GM19438 (cell line): ENCODE measurements around the gene PRR23A.
"Not testable (repeated sequence)": the region's sequence is repeated elsewhere in the genome, so short reads cannot be mapped to it uniquely, and the experiment has no call there.

Experiments used
- ATAC-seq: cut with Tn5 transposase; IDR thresholded peaks from one replicate; pipeline ENCODE4 v1.9.1; 2021; ENCODE audit warnings: low read depth; ENCODE audit not compliant: unreplicated experiment

Gene PRR23A

GRCh38 chr3:139006051-139006716 is at the start of gene PRR23A:
Gene PRR23A (minus strand): TSS chr3:139006268. CDS start chr3:139006268, 0 bp downstream.
- ATAC-seq: no peak

DNA sequence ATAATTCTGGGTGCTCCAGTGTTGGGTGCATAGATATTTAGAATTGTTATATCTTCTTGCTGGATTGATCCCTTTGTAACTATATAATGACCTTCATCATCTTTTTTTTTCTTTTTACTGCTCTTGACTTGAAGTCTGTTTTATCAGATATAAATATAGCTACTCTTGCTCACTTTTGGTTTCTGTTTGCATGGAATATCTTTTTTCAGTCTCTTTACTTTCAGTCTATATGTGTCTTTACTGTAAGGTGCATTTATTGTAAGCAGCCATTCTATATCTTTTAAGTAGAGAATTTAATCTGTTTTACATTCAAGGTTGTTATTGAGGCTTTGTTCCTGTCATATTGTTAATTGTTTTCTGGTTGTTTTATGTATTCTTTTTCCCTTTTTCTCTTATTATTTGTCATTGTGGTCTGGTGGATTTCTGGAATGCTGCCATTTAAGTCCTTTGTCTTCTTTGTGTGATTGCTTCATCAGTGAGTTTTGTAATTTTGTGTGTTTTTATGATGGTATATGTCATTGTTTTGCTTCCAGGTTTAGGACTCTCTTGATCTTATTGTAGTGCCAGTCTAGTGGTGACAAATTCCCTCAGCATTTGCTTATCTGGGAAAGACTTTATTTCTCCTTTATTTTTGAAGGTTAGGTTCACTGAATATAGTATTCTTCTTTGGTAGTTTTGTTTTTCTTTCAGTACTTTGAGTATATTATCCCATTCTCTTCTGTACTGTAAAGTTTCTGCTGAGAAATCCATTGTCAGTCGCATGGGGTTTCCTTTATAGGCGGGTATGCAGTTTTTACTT is 46.9 kb upstream of the PRR23A start:
- no peak for ATAC-seq

- ATAC-seq: no peak
These were observed 38.5 kb upstream of the PRR23A start, which contains the start of gene PRR23C for GRCh38 chr3:139044366-139045210. Gene PRR23C (minus strand): TSS chr3:139044892. CDS start chr3:139044620, 272 bp downstream.

DNA sequence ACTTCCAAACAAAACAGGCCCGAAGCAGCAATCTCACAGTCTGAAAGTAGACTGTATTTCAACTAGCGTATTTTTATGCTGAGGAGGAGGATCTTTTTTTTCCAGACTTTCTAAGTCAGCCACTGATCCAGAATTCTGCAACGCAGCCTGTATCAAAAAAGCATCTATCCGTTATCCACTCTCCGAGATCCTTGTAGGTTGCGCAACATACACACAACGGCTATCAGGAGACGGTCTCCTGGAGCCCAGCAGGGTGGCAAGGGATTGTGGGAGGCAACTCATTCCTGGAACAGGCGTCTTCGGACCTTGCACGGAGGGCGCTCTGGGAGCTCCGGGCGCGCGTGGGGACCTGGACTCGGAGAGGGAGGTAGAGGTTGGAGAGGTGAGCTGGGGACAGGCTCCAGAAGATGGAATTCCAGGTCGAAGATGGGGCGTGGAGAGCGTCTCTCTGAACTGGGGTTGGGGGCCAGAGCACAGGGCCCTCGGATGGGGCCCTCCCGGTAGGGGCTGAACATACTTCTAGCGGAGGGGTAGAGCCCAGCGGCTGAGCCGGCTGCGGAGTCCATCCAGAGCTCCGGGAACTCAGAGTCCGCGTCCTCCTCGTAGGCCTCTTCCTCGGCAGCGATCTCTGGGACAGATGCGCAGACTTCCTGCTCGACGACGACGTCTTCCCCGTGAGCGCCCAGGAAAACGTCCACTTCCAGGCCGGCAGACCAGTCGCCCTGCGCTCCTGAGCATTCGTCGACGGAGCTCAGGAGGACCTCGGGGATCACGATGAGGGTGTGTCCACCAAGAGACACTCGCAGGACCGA is 37.7 kb upstream of the PRR23A start:
- no peak for ATAC-seq

- ATAC-seq: no peak
These were observed 31.4 kb upstream of the PRR23A start for GRCh38 chr3:139037478-139037877.

DNA sequence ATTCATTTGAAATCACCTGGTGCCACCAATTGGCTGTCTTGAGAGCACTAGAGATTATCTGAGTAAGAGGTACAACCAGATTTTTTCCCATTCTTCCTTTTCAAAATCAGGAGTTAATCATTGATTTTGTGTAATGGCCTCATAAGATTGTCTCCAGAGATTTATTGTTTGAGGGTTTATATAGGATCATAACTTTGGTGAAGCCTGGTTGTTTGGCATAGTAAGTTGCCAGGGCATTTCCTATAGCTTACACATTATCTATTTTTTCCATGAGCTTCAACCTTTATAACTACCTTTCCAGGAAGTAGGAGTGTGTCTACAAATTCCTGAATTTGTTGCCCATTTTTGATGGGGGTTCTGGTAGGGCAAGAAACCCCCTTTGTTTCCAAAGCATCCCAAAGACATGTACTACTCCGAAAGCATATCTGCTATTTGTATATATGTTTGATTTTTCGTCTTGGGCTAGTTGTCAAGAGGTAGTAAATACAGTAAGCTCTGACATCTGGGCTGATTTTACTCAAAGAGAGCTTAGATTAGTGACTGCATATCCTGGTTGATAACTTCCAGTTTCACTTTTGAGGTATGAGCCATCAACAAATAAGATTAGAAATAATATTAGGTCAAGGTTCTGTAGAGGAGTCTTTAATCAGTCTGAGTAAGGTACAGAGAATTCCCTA is 26.4 kb upstream of the PRR23A start:
- ATAC-seq: no peak

DNA sequence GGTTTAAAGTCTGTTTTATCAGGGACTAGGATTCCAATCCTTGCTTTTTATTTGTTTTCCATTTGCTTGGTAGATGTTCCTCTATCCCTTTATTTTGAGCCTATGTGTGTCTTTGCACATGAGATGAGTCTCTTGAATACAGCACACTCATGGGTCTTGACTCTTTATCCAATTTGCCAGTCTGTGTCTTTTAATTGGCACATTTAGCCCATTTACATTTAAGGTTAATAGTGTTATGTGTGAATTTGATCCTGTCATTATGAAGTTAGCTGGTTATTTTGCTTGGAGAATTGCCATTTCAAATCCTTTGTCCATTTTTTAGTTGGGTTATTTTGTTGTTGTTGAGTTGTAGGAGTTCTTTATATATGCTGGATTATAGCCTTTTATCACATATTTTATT is 24.5 kb upstream of the PRR23A start:
- not testable (repeated sequence) for ATAC-seq

DNA sequence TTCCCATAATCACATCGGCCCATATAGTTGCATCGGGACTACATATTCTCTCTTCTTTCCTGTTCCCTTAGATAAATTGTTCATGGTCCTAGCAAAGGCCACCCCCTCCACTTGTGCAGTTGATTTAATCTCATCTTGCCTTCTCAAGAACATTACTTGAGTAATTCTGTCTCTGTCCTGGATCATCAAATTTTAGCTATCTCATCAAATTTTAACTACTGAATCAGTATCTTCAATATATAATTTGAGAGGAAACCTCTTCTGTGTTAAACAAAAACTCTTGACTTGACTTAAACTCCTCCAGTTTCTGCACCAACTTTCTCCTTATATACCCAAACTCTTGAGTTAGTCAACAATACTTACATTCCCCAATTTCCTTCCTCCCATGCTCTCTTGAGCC is 18.9 kb upstream of the PRR23A start:
- ATAC-seq: no peak

DNA sequence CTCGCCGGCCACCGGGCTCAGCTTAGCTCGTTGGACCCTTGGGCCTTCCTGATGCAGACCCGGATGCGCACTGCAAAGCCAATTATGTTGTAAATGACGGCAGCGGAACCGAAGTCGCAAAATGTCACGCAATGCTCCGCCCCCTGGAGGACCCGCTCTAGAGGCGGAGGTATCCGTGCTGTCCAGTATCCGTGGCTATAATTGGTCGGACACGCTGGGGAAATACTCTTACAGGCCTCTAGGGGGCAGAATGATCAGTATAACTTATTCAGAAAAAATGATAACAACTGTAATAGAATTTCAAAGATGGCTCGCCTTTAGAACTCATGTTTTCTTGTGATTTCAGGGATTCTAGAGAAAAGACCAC is 14.8 kb upstream of the PRR23A start, which contains the start of gene PRR23B:
PRR23B (minus strand) TSS at position 59 of the 367 bp plus-strand sequence. CDS start 265 bp downstream, outside the sequence.
- no peak for ATAC-seq

GRCh38 chr3:139020036-139020867 is 14.2 kb upstream of the PRR23A start:
- ATAC-seq: no peak

- no peak for ATAC-seq
These were observed 10.5 kb upstream of the PRR23A start for GRCh38 chr3:139016430-139017048.

- no peak for ATAC-seq
These were observed 593 bp downstream of the PRR23A start for GRCh38 chr3:139005356-139005993.

- no peak for ATAC-seq
These were observed 10.4 kb downstream of the PRR23A start for GRCh38 chr3:138995706-138996105.

DNA sequence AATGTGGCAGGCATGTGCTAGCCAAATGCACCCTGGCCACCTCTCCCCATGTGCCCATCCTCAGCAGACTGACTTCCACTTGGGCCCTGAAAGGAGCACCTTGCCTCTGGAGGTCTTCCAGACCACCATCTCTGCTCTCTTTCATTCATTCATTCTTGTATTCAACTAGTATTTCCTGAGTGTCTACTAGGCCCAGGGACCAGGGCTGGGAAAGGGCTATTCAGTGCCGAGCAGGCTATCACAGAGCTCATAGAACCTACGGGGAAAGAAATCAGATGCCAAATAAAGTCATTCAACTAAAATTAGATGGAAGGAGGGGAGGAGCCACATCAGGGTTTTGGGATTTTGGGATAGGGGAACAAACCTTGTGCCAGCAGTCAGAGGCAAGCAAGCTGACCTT is 18.9 kb downstream of the PRR23A start:
- no peak for ATAC-seq

GRCh38 chr3:138985932-138986331 is 20.1 kb downstream of the PRR23A start:
- ATAC-seq: no peak

DNA sequence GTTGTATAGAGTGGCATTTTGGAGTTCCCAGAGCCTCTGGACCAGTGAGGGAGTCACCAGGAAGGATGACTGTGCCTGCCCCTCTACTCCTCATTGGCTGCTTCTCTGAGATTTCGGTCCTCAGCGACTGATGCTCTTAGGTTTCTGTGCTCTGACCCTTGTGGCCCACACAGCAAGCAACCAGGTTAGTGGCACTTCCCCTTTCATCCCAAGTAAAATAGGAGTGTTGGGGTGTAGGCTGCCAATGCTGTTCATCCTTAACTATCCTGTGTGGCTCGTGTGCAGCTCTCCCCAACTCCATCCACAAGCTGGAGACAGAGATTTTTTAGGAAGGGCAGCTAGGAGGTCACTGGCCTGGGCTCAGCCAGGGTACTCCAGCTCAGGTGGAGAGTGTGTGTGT is 21.3 kb downstream of the PRR23A start:
- ATAC-seq: no peak

DNA sequence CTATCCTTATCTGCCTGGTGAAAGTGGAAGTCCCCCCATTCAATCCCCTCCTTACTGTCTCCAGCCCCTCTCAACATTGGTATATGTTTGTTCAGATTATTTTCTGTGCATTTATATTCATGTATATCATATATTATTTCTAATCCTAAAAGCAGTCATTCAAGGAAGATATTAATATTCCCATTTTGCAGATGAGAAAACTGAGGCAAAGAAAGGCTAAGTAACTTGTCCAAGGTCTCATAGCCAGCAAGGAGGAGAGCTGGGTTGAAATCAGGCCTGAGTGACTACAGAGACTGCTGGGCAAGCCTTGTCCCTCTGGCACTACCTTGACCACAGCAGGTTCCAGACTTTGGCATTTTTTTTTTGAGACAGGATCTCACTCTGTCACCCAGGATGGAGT is 30.0 kb downstream of the PRR23A start:
- ATAC-seq: no peak

DNA sequence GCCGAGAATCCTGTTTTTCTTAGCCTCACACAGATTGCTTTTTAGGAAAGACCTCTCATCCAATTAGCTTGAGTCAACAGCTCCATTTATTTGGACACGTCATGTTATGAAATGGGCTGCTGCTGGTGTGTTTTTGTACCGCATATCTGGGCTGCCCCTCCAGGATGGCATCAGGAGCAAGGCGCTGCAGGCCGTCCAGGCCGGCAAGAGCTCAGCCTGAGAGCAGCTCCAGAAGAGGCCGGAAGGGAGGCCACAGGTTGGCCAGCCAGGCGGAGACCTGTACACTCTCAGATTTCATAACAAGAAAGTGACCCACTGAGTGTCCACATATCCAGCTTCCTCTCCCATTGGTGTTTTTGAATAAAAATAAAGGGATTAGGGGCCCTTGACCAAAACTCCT is 30.7 kb downstream of the PRR23A start:
- ATAC-seq: no peak
